Lower leg skin (tissue), 3 donors: Measurements from ENCODE around the gene A2M.

Source experiments
- POLR2A ChIP-seq, 2 donors: fragments of 450-650 bp; IDR thresholded peaks; one replicate each; pipeline ENCODE4 v1.6.1; 2016 to 2017; ENCODE audit warnings: antibody characterized with exemption in 2 of 2, mild to moderate bottlenecking in 1 of 2, moderate library complexity in 1 of 2
- TF ChIP-seq, protein P1 (sequence below), 3 donors: fragments of 450-650 bp; IDR thresholded peaks; one replicate each; pipeline ENCODE4 v1.5.1; 2016; ENCODE audit warnings: antibody characterized with exemption in 3 of 3, mild to moderate bottlenecking in 3 of 3, moderate library complexity in 2 of 3

DNA sequence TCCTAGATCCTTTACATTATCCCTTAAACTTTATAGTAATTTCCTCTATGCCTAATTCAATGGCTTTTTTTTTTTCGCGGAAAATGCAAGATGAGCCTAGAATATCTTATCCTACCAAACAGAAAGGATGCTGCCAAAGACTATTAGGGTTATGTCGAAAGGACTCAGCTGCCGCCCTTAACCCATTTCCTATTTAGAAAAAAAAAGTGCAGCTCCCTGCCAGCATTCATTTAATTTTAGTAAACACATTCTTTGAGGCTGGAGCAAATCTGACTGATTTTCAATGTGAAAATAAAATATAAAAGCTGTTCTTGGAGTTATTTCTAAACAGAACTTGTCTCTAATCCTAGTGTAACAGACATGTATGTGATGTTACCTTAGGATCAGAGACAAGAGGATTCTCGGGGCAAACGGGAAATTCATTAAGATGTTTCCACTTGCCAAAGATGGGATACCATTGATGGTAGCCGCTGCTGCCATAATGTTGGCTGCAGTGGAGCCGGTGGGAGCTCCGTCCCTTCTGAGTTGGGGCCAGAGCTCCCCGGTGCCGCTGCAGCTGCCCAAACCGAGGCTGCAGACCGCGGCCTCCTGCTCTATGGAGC, 8.2 kb upstream of the A2M start:
- TF ChIP-seq, protein P1, sequence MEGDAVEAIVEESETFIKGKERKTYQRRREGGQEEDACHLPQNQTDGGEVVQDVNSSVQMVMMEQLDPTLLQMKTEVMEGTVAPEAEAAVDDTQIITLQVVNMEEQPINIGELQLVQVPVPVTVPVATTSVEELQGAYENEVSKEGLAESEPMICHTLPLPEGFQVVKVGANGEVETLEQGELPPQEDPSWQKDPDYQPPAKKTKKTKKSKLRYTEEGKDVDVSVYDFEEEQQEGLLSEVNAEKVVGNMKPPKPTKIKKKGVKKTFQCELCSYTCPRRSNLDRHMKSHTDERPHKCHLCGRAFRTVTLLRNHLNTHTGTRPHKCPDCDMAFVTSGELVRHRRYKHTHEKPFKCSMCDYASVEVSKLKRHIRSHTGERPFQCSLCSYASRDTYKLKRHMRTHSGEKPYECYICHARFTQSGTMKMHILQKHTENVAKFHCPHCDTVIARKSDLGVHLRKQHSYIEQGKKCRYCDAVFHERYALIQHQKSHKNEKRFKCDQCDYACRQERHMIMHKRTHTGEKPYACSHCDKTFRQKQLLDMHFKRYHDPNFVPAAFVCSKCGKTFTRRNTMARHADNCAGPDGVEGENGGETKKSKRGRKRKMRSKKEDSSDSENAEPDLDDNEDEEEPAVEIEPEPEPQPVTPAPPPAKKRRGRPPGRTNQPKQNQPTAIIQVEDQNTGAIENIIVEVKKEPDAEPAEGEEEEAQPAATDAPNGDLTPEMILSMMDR (IDR thresholded peaks at IDR 0.05), result no peak
- TF ChIP-seq POLR2A (IDR thresholded peaks at IDR 0.05), result no peak
